ENCODE measurements around the gene RPL7A.

The RPL7A gene

DNA sequence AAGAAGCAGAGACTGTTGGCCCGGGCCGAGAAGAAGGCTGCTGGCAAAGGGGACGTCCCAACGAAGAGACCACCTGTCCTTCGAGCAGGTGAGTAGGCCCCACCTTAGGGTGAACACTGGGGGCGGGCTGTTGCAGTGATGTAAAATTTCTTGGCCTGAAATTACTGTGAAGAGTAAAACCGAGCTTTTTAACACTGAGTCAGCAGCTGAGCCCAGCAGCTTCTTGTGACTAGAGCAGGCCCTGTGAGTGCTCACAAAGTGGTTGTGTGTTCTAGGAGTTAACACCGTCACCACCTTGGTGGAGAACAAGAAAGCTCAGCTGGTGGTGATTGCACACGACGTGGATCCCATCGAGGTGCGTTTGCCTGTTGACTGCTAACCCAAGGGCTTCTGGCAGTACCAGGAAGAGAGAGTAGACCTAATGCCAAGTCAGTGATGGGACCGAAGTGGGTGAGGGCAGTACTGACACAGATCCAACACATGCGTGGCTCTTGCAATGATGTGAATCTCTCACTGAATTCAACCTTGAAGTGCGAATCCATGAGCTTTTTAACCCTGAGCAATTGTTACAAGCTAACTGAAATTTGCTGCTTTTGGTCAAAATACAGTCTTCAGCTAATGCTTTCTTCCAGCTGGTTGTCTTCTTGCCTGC, 2.1 kb downstream of the RPL7A start:
- DNase-seq: no peak

DNA sequence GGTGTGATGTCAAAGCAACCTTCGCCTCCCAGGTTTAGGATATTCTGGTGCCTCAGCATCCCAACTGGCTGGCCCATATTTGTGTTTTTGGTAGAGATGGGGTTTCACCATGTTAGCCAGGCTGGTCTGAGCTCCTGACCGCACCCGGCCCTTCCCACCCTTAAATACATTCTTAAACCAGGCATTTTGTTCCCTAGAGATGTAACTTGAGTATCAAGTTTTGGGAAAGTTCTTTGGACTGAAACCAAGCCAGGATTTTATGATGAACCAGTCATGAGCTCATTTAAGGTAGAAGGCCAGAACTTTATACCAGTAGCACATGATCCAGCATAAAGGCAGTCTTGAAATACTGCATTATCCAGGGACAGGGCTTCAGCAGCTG, 3.5 kb downstream of the RPL7A start:
- no peak for DNase-seq

DNA sequence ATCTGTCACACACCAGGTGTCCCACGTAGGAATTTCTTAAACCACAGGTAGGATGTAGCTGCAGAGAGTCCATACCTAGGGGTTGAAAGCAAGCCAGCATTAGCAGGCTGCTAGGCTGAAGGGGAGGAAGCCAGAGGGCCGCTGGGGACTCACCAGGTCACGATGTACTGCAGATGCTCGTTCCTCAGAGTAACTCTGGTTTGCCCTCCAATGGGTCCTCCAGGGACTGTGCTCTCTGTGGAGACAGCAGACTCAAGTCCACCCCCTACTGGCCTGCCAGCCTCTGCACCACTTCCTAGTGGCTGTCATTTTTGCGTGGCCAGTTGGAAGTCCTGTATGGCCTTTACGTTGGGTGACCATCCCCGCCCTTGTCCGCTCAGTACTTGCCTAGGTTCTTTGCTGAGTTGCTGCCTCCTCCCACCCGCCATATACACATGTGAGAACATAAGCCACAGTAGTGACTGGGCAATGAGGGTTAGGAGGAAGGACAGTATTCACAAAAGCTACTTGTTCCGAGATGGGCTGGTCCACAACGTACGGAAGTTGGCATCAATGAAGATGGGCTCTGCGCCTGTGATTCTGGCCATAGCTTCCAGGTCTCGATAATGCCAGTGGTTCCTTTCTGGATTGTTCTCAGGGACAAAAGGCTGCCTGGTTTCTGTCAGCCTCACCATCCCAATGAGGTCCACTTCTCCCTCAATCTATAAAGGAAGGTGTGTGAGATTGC, 4.1 kb downstream of the RPL7A start:
- no peak for DNase-seq

DNA sequence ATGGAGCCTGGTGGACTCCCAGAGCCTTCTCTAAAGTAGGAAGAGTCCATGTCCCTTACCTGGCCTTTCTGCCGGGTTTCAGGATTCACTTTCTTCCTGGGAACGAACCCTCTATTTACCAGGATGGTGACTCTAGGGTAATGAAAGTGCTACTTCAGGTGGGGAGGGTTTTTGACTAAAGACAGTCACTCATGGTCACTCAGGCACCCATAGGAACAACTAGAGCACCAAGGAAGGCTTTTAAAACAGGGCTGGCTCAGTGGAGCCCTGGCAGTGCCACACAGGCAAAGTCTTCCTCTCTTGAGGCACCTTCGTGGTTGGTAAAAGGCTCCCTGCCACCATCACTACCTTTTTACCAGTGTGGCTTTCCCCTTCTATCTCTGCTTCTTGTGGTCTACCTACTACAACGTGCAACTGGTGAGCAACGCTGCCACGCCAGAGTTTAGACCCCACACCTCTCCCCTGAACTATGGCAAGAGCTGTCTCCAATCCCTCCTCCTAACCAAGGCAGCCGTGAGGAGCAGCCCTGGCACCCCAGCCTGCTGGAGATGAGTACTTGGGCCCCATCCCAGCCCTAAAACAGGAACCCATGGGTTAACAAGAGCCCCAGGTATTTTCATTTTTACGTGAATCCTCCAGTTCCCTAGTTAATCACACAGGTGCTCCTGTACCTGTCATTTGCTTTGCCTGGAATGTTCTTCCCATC, 4.8 kb downstream of the RPL7A start:
- no peak for DNase-seq

DNA sequence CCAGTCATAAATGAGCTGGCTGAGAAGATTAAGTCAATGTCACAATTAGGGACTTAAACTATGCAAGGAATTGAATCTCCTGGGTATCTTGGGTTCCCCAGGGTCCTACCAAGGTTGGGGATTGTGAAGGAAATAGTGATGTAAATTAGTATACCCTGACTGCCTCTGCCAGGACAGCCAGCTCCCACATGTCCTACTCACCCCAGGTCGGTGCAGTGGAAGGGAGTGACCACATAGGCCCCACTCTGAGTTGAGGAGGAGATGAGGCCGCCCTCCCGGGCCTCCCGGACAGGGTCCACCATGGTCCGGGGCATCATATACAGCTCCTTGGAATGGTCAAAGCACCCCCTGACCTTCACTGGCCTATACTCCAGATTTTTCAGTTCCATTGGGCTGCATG, 5.5 kb downstream of the RPL7A start:
- no peak for DNase-seq

DNA sequence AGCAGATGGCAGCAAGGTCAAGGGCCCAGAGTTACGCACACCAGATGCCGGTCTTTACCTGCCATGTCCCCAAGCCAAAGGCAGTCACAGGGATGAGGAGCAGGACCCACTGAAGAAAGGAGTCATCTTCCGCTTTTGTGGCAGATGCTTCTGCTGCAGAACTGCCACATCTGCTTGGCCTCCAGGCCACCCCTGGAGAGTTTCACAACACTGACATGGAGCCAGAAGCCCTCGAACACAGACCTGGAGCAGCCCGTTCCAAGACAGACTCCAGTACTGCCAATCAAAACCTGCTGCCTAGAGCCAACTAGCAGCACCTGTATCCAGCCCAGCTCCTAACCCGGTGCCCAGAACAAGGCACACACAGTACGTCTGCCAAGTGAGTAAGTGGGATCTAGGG, 6.7 kb downstream of the RPL7A start:
- no peak for DNase-seq

DNA sequence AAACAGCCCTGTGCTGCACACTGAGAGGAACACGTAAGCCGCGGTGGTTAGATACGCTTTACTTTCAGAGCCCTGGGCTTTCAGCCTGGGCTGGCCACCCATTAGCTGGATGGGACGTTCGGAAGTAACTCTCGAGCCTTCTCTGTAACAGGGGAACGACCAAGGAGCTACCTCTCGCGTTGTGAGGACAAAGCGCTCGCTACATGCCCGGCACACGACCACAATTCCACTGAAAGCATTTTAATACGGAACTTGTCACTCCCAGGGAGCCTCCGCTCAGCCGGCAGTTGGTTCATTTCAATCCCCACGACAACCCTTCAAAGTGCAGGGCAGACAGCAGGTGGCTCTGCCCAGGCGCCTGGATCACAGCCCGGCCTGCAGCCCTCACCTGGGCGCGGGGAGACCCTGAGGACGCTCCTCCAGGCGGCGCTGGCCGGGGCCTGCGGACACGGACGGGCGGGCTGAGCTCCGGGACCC, 7.9 kb downstream of the RPL7A start:
- no peak for DNase-seq

DNA sequence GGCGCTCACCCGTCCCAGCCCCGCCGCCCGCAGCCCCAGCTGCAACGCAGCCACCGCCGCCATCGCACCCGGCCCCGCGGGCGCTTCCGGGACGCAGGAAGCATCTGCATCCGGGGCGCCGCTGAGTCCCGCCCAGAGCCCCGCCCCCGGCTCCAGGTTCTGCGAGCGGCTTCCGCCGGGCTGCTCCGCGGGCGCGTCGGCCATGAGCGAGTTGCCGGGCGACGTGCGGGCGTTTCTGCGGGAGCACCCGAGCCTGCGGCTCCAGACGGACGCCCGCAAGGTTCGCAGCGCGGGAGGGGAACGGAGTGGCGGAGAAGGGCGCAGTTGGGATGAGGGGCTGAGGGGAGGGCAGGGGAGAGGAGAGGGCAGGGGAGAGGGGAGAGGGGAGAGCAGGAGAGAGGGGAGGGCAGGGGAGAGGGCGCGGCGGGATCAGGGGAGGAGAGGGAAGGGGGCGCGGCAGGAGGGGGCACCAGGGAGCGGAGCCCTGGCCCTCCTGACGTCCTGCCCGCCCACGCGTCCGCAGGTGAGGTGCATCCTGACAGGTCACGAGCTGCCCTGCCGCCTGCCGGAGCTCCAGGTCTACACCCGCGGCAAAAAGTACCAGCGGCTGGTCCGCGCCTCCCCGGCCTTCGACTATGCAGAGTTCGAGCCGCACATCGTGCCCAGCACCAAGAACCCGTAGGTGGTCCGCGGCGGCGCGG, 8.5 kb downstream of the RPL7A start, which contains the start of the genes SURF1 and SURF2:
Gene SURF1 (minus strand): TSS at position 97 of the 701 bp plus-strand sequence. CDS start 34 bp downstream, at position 63.
Gene SURF2 (plus strand): TSS at position 160 of the 701 bp plus-strand sequence. CDS start 43 bp downstream, at position 203.
- peak; percentile 28 for DNase-seq

DNA sequence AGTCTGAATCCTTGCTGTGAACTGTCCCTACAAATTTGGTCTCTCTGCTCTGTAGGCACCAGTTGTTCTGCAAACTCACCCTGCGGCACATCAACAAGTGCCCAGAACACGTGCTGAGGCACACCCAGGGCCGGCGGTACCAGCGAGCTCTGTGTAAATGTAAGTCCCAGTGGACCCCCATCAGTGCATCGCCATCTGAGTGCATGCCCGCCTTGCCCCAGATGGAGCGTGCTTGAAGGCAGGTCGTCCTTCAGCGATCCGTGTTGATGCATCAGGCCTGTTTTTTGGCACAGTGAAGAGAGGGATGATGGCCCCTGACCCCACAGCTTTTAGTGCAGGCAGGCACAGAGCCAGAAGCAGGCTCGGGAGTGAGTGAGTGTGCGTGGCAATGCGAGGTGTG, 9.6 kb downstream of the RPL7A start:
- no peak for DNase-seq

DNA sequence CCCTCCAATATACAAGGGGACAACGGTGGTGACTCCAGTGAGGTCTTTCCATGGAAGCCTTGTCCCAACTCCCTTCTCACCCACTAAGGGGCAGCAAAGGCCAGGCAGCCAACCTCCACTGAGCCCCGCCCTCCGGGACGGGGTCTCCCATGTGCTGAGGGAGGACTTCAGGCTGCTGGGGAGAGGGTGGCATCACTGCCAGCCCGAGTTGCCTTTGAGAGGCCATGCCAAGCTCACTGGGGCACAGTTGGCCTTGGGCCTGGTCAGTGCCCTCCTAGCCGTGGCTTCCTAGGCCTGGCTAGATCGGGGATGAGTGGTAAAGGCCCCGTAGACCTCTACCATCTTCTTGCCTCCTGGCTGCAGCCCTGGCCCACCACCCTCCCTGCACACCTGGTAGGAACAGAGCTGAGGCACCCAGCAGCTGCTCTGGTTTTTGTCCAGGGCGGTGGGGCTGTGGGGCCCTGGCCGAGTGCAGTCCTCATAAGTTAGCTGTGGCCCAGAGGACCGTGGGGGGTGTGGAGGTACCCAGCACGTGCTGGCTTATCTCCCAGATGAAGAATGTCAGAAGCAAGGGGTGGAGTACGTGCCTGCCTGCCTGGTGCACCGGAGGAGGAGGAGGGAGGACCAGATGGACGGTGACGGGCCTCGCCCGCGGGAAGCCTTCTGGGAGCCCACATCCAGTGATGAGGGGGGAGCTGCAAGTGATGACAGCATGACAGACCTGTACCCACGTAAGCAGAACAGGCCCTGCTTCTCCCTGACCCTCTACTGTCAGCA, 11.6 kb downstream of the RPL7A start:
- DNase-seq: no peak

DNA sequence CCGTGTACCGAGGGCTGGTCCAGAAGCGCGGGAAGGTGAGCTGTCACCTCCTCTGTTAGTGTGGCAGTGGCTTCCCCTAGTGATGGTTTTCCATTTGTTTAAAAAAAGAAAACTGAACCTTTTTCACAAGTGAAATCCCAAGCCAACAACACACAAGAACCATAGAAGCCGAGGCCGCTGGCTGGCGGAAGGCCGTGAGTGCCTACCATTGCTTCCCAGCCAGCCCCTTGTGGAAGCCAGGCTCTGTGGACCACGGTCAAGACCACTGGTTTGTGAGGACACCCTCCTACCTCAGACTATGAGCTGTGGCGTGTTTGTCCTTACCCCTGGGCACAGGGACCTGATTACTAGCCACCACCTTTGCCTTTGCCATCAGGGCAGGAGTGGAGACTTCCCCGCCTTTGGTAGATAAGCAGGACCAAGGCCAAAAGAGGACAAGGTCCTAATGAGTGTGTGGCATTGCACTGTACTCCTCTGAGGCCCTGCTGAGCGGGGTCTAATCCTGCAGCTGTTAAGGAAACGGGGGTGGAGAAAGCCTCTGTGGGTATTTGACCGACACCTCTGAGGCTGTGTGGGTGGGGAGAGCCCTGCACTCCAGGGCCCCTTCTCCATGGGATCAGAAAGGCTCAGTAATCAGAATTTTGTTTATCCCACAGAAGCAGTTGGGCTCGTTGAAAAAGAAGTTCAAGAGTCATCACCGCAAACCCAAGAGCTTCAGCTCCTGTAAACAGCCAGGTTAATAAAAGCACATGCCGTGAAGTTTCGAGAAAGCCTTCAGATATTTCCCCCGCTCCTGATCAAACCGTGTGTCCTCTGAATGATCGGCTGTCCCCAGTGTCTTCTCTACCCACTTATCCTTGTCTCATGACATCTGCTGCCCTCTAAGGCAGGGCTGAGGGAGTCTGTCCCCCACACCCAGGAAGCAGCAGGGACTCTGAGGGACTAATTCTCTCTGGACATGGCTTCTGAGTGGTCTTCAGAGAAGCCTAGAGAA, 12.7 kb downstream of the RPL7A start:
- DNase-seq: no peak

DNA sequence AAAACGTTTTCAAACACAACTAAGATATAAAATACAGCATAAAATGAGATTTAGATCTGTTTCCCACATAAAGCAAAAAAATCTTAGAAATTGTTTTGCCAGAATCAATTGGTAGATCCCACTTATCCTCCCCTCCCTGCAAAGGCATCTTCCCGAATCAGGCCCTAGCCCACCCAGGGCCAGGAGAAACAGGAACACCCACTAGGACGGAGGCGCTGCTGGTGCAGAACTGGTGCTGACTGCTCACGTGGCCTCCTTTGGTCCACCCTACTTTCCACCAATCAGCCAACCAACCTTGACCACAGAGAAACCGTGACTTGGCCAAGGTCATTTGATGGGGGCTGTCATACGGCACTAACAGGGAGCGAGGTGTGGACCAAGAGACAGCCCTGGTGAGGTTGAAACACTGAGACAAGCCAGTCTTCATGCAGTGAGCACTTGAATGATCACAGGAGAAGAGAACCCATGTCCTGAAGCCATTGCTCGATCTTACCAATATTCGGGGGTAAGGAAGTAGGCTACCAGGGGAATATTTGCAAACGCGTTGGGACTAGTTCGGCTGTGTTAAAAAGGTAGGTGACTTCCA, 13.6 kb downstream of the RPL7A start:
- DNase-seq: no peak

DNA sequence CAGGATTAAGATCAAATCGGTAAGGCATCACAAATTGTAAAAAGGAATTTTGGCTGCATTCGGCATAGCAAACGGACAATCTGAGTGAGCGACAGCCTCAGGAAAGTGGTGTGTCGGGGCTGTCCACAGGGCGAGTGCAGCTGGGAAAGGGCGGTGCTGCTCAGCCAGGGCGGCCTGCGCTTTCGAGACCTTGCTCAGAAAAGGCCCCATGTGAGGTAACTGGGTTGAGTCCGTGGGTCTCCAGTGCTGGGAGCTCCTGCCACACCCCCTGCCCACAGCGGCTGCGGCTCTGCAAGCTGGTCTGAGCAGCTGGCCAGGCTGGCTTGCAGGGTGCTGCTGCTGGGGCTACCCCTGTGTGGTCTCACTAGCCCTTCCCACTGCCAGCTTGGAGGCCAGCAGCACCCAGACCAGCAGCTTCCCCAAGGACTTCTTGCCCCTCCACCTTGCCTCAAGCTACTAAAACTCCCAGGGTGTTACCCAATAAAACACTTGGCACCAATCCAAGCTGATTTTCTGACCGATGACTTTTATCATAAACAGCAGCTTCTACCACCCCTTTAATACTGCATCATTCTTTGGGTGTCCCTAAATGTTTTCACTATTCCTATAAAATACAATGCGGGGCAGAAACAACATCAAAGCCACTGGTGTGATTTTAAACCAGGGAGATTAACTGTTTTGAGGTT, 14.5 kb downstream of the RPL7A start:
- no peak for DNase-seq

DNA sequence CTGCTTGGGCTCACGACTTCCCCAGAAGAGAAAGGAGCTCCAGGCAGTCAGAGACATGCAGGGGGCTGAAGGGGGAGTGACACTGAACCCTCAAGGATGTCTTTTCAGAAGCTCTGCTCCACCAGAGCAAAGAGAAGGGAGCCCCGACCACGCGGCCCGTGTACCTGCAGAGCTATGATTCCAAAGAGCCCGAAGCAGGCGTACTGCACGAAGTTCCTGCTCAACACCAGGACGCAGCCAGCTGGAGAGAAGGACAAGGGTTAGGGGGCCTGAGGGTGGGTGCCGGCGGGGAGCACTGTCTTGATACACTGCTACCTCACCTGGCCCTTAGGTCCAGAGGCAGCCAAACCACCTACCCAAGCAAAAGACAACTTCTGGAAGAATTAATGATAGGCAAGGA, 18.4 kb downstream of the RPL7A start:
- DNase-seq: no peak

DNA sequence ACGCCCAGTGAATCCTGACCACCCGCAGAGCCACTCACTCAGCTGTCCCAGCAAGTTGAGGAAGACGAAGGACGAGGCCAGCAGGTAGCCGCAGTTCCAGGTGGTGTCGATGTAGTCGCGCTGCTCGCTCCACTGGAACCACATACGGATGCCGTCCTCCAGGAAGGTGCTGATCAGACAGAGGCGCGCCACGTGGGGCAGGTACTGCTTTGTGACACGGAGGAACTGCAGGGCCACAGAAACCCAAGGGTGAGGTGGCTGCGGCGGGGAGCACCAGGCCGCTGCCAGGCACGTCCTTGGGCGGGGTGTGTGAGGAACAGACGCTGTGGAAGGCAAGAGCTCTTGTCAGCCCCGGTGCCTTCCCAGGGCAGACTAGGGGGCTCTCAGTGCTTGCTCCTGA, 19.2 kb downstream of the RPL7A start:
- no peak for DNase-seq

DNA sequence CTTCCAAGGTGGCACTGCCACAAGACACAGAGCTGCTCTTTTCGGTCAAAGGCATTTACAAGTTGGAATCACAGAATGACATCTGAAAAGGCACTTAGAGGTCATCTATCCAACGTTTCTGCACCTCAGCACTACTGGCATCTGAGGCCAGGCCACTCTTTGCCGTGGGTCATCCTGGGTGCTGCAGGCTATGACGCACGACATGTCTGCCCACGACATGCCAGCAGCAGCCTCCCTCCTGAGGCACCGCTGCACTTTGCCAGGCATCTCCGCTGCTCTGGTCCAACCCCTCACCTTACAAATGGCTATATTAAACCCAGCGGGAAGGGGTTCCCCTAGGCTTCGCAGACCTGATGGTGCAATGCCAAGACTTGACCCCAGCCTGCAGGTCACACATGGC, 19.8 kb downstream of the RPL7A start:
- no peak for DNase-seq

DNA sequence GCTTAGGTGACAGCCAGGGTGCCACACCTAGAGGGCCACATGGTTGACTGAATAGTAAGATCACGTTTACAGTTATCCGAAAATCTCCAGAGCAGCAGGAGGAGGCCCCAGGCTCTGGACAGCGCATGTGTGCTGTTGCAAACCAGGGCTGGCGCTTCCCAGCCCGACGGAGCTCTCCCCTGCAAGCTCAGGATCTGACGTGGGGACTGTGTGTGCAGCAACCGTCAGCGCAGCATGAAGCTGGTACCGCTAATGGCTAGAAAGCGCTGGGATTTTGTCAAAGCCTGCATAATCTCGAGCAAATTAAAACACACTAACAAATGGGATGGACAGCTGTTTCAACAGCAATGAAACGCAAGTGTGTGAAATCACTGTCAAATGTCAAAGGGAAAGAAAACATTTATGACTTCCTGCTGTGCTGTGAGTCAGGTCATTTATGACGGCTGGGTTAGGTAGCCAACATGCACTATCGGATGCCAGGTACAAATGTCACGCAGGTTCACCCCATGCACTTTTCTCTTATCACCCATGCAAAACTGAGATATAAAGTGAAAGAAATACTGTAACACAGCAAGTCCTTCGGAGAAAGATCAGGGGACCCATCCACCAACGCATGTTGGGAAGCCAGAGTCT, 20.3 kb downstream of the RPL7A start:
- peak; percentile 77 for DNase-seq

DNA sequence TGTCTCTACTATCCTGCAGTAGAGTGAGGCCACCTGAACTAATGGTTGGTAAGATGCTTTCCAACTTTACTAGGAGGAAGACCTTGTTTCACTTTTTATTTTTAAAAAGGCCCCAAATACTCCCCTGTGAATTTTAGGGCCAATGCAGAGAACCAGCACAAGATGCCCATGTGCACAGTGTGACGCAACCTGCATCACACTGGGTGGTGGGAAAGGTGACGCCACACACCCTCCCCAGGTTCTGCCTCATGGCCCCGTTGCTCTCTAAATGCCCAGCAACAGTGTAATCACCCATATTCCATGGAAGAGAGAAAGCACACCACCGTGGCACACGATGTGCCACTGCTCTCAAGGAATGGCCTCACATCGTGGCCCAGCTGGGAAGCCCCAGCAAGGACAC, 21.4 kb downstream of the RPL7A start:
- no peak for DNase-seq

DNA sequence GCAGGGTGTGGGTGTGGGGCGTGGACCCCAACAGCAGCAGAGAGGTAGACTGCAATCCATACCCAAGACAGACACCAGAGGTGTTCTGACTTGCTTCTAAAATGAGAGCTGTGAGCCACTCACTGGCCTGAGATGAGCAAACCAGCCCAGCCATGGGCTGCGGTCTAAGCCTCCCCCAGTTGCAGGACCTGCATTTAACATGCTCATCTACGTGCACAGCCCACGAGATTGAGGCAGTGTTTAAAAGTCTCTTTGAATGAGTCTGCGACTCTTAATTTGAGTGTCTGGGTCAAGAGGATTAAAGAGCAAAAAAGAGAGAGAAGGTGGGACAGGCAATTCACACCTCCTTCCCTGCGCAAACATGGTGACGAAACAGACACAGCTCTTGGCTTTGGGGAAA, 21.9 kb downstream of the RPL7A start:
- DNase-seq: no peak

DNA sequence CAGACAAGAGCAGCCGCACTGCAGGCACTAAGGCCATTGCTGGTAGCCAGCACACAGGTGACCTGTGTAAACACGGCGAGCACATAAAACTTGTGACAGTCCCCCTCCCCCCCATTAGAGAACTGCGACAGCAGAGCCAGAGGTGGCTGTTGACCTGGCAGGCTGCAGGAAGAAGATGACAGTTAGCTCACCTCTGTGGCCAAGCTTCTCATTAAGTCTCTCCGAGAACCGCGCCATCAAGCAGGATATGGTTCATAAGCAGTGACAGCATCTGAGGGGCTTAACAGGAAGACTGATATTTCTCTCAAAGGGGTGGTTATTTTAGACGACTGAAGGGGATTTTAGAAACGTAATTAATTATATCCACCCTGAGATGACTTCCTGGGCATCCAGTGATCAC, 22.7 kb downstream of the RPL7A start:
- DNase-seq: no peak

Measured in SHP77 treated with DMSO at 0.1 percent for 48 hours (cell line).